Skeletal muscle tissue (tissue), 4 donors: Measurements from ENCODE around the gene DCAF15. TPM values are rescaled to one million over a fixed set of nuclear protein-coding genes. Genes with fewer than 3 reads are reported as not detected.

Source experiments
- H3K27ac ChIP-seq: one replicate; pipeline ENCODE4 v1.7.0; 2013; ENCODE audit warnings: mild to moderate bottlenecking, low read depth, low read length, inconsistent platforms
- H3K27me3 ChIP-seq, 3 donors: one replicate each; pipeline ENCODE4 v1.7.0; 2013; ENCODE audit warnings: low read length in 3 of 3; ENCODE audit not compliant: control insufficient read depth in 3 of 3, insufficient read depth in 3 of 3
- H3K36me3 ChIP-seq, 3 donors: one replicate each; pipeline ENCODE4 v1.7.0; 2013; ENCODE audit warnings: low read length in 3 of 3; ENCODE audit not compliant: control insufficient read depth in 3 of 3, insufficient read depth in 3 of 3
- H3K4me1 ChIP-seq, 3 donors: one replicate each; pipeline ENCODE4 v1.7.0; 2013; ENCODE audit warnings: low read length in 3 of 3, mild to moderate bottlenecking in 3 of 3; ENCODE audit not compliant: control insufficient read depth in 3 of 3, insufficient read depth in 3 of 3
- H3K4me3 ChIP-seq, 3 donors: one replicate each; pipeline ENCODE4 v1.7.0; 2013; ENCODE audit warnings: low read length in 3 of 3
- H3K9ac ChIP-seq, 3 donors: one replicate each; pipeline ENCODE4 v1.7.0; 2013; ENCODE audit warnings: low read length in 3 of 3, mild to moderate bottlenecking in 3 of 3, moderate library complexity in 2 of 3, low read depth in 1 of 3
- H3K9me3 ChIP-seq, 3 donors: one replicate each; pipeline ENCODE4 v1.7.0; 2013; ENCODE audit warnings: low read length in 3 of 3; ENCODE audit not compliant: control insufficient read depth in 3 of 3
- total RNA-seq: library from RNA; depleted of rRNA; stranded (reverse); fragments of >200 nt; gene quantifications from one replicate; pipeline ENCODE4 v1.2.3, GENCODE V29; 2014
- donor health status: Osteomylitis.

The DCAF15 gene
- total RNA-seq, 1 donor from 2014 or later, result 6.3 TPM

DNA sequence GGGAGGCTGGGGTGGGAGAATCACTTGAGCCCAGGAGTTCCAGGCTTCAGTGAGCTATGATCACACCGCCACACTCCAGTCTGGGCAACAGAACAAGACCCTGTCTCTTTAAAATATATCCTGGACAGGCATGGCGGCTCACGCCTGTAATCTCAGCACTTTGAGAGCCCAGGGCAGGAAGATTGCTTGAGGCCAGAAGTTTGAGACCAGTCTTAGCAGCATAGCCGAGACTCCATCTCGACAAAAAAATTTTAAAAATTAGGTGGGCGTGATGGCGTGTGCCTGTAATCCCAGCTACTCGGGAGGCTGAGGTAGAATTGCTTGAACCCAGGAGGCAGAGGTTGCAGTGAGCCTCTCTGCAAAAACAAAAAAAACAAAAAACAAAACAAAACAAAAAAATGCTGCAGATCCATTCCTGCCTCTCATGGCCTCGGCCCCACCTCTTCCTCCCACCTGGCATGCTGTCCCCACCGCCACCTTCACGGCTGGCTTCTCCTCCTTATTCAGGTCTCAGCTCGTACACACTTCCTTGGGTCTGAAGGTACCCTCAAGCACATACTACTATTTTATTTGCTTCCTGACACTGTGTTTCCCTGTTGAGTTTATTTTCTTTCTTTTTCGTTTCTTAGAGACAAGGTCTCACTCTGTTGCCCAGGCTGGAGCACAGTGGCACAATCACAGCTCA, 48.5 kb downstream of the DCAF15 start:
- Histone ChIP-seq H3K27me3 (no peaks in the 10 kb centered on the region), H3K9me3 (peaks cover 0 to 2% (median 0%) of the 10 kb centered on the region in 3 donors), H3K4me1 (peaks cover 37 to 55% (median 42%) of the 10 kb centered on the region in 3 donors)

DNA sequence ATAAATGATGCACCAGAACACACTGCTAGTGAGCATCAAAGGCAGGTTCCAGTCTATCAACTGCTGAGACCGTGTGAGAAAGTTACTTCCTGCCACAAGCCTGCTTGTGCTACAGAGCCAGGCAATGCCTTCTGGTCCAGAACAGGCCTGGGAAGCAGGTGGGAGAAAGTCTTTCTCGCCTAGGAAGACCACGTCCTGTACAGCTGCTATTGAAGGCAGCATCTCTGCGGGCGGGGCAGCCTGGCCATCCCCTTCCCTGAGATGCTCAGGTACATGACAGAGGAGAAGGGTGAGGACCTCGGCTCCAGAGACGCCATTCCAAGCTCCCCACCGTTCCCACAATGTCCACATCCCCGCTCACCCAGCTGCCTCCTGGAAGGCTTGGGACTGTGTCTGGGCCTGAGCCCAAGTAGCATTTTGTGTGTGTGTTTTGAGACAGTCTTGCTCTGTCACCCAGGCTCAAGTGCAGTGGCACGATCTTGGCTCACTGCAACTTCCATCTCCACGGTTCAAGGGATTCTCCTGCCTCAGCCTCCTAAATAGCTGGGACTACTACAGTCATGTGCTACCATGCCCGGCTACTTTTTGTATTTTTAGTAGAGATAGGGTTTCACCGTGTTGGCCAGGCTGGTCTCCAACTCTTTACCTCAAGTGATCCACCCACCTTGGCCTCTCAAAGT, 50.4 kb downstream of the DCAF15 start:
- Histone ChIP-seq H3K36me3 (peaks cover 0 to 3% (median 1%) of the 10 kb centered on the region in 3 donors), H3K4me1 (peaks cover 38 to 46% (median 41%) of the 10 kb centered on the region in 3 donors), H3K27me3 (no peaks in the 10 kb centered on the region), H3K27ac (peak overlapping the region; percentile 99), H3K9me3 (peaks cover 0 to 2% (median 0%) of the 10 kb centered on the region in 3 donors), H3K9ac (peak overlapping the region; percentile 35 to 79 (median 61)), H3K4me3 (peak overlapping the region in 2 of 3 donors; percentile 10 to 54)

More for the DNA sequence above, 48.5 kb downstream of the DCAF15 start:
- Histone ChIP-seq H3K4me3 (no peak overlapping the region), H3K9ac (no peak overlapping the region), H3K27ac (no peak overlapping the region), H3K36me3 (peaks cover 0 to 3% (median 3%) of the 10 kb centered on the region in 3 donors)

DNA sequence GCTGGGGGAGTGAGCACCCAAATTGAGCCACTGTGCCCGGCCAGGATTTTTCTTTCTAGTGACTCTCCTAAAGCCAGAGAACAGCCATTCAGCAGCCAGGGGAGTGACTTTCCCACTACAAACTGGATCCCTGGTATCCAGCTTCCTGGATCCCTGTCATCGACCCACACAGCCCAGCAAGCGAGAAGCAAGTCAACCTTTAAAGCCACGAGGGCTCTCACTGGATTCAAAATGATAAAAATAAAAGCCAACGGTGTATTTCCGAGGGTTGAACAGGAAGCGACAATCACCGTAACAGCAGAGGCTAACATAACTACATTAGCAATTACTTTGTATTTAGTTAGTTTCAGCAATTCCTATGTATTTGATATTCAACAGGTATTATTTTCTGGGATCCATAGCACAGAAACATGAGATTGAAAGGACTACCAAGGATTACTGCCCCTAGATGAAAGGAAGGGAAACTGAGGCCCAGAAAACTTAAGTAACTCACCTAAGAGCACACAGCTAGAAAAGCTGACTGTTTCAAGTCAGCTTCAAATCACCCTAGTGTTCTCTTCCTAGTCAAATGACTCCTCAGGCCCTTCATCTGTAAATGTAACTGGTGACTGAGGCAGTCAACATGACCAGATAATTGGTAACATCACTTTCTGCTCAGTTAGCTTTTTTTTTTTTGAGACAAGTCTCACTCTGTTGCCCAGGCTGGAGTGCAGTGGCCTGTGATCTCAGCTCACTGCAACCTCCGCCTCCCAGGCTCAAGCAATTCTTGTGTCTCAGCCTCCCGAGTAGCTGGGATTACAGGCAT, 51.1 kb downstream of the DCAF15 start:
- Histone ChIP-seq H3K9ac (peak overlapping the region; percentile 35 to 79 (median 70)), H3K9me3 (peaks cover 0 to 2% (median 0%) of the 10 kb centered on the region in 3 donors), H3K27ac (peak overlapping the region; percentile 99), H3K36me3 (peaks cover 0 to 3% (median 0%) of the 10 kb centered on the region in 3 donors), H3K4me1 (peaks cover 37 to 45% (median 41%) of the 10 kb centered on the region in 3 donors), H3K27me3 (no peaks in the 10 kb centered on the region), H3K4me3 (peak overlapping the region in 2 of 3 donors; percentile 1 to 10)

DNA sequence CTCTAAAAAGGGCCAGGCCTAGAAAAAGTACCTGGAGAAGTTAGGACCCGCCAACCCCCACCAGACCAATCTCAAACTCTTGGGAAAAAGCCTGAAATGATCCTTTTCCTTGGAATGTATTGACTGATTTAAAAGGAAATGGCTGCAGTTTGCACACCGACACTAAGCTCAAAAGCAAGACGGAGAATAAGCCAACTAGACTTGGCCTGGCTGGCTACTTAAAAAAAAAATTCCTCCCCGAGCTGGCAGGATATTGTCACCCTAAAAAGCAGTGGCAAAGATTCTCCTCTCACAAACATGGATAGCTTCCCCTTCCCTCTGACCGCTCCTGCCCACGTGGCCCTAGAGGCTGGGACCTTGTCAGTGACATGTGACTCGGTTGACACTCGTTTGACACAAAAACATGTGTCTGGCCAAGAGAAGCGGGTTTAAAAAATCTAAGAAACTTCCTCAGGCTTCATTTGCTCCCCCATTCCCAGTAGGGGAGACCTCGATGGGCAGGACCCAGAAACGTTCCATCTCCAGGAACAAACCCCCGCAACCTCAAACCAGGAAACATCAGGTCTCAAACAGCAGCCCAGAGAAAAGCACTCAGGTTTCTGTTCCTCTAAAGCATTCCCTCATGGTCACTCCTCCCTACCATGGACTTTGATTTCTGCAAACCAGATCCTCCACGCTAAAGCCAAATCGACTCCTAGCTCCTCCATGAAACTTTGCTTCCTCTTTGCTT, 52.5 kb downstream of the DCAF15 start:
- Histone ChIP-seq H3K27ac (peak overlapping the region; percentile 99), H3K27me3 (no peaks in the 10 kb centered on the region), H3K9me3 (no peaks in the 10 kb centered on the region), H3K4me3 (peak overlapping the region; percentile 60 to 68 (median 62)), H3K4me1 (peaks cover 37 to 45% (median 41%) of the 10 kb centered on the region in 3 donors), H3K9ac (peak overlapping the region; percentile 69 to 77 (median 74)), H3K36me3 (no peaks in the 10 kb centered on the region)

DNA sequence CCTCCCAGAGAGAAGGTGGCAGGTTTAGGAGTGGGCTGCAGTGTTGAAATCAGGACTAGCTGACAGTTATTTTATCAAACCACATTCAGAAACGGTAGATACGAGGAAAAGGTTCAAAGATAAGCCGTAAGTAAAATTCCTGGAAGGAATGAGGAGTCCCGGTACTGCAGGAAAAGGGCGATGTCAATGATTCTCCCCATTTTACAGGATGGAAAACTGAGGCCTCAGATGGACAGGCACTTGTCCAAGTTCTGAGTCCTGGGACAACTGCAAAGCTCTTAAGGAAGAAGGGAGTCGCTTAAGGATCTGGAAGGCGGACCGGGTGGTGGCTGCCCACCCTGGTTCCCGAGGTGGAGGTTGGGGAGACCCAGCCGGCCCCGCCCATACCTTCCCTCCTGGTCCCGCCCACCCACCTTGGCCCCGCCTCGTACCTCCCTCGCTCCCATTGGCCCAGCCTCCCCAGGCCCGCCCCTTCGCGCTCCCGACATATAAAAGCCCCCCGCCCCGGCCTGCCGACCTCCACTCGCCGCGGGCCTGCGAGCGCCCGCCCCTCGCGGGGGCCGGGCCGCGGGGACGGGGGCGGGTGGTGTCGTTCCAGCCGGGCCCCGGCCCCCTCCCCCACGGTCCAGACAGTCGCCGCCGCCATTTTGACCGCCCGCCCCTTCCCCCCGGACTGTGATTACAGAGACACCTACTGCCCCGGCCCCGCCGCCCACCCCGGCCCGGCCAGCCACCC, 53.2 kb downstream of the DCAF15 start:
- Histone ChIP-seq H3K36me3 (no peaks in the 10 kb centered on the region), H3K4me3 (peak overlapping the region; percentile 61 to 68 (median 62)), H3K27ac (peak overlapping the region; percentile 99), H3K27me3 (no peaks in the 10 kb centered on the region), H3K4me1 (peaks cover 37 to 44% (median 38%) of the 10 kb centered on the region in 3 donors), H3K9ac (peak overlapping the region; percentile 69 to 77 (median 74)), H3K9me3 (no peaks in the 10 kb centered on the region)

DNA sequence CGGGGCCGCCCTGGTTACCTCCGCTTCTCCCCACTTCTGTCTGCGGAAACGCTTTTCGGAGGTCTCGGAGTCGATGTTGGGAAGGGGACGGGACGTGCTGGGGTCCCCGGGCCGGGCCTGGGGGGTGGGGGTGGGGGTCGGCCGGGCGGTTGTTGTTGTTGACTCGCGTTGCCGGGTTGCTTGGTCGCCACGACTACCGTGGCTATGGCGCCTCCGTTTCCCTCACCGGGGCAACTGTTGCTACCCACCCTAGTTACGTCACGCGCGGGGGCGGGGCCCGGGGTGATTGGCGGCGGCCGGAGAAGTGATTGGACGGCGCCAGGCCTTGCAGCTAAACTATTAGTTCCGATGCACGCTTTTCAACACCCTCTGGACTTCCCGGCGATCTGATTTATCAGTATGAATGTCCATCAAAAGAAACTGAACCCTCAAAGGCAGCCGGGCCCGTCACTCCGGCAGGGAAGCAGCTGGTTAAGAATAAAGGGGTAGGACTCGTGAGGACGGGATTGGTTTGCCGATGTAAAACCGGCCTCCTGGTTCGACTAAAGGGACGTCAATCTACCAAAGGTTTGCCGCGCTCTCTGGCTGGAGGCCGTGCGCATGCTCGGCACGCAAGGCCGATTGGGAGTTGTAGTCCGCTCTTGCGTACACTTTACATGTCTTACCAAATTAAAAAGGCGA, 53.9 kb downstream of the DCAF15 start, which contains the start of gene RFX1:
RFX1 (minus strand) TSS at position 236 of the 681 bp plus-strand sequence. CDS start 12,477 bp downstream, outside the sequence.
- Histone ChIP-seq H3K9ac (peak within 1 kb of the TSS; percentile 94 to 99 (median 97)), H3K9me3 (no peaks in the 10 kb centered on the region), H3K27ac (peak within 1 kb of the TSS; percentile 99), H3K36me3 (no peaks in the 10 kb centered on the region), H3K4me1 (peaks cover 33 to 40% (median 33%) of the 10 kb centered on the region in 3 donors), H3K27me3 (no peaks in the 10 kb centered on the region), H3K4me3 (peak within 1 kb of the TSS; percentile 87 to 97 (median 96))

DNA sequence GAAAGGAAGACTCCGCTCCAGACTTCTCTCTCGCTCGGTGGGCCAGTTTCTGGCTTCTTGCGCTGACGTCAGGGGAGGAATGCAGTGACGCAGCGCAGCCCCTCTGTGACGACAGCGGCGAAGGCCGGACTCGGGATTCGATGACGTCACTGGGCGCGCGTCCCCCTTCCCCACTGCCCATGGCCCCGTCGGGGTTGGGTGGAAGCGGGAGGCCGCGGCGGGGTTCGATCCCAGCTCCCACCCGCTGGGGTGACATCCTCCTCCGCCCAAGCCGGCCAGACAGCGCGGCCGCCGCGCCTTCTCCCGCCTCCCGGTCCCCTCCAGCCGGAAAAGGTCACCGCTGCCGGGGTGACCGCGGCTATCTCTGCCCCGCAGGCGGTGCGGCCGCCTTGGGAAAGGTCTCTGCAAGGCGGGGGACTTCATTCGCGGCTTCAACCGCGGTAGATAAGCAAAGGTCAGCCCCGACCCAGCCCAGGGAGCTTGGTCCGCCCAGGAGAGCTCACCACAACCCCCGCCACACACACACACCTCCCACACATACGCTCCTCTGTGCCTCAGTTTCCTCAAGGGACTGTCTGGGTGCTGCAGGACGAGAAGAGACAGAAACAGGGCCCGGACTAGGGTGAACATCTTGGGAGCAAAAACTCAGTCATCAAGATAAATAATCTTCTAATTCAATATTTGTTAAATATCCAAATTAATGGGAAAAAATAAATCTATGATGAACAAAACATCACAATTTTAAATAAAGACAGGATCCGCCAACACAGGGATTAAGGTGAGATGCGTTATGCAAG, 54.7 kb downstream of the DCAF15 start:
- H3K36me3 ChIP-seq, result no peaks in the 10 kb centered on the region
- peaks cover 30 to 34% (median 33%) of the 10 kb centered on the region in 3 donors for H3K4me1 ChIP-seq

More for the DNA sequence above, 54.7 kb downstream of the DCAF15 start:
- H3K27ac ChIP-seq, result peak overlapping the region; percentile 99
- no peaks in the 10 kb centered on the region for H3K9me3 ChIP-seq
- peak overlapping the region; percentile 94 to 99 (median 97) for H3K9ac ChIP-seq
- peak overlapping the region; percentile 87 to 97 (median 96) for H3K4me3 ChIP-seq
- H3K27me3 ChIP-seq, result no peaks in the 10 kb centered on the region
